ENCODE measurements around the gene ACTR3C. TPM values are rescaled to one million over a fixed set of nuclear protein-coding genes. Genes with fewer than 3 reads are reported as not detected.
"Not testable (repeated sequence)": the region's sequence is repeated elsewhere in the genome, so short reads cannot be mapped to it uniquely, and the experiment has no call there.

Gene ACTR3C
- total RNA-seq, 1 donor from 2014 or later, result 1.6 TPM

DNA sequence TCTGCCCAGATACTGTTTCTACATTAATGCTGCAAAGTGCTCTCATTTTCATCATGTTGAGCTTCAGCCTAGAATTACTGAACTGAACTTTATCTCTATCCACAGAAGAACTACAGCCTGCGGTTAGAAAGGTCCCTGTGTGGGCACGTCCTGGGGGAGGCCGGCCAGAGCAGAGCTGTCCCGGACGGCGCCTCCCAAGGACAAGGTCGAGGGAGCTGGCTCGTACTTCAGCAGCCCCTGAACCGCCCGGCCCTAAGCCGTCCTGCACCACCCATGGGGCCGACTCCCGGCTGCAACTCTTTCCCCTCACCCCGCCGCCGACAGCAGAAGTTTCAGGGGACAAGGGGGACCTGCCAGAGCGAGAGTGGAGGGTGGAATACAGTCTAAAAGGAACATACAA is 54.5 kb downstream of the ACTR3C start:
- H3K27ac ChIP-seq (ENCODE audit: low read depth, low read length); H3K9me3 ChIP-seq (ENCODE audit: control insufficient read depth in 3 of 3, low read length in 3 of 3); H3K36me3 ChIP-seq (ENCODE audit: control insufficient read depth in 3 of 3, insufficient read depth in 3 of 3, low read length in 3 of 3); H3K4me1 ChIP-seq (ENCODE audit: control insufficient read depth in 3 of 3, insufficient read depth in 3 of 3, low read length in 3 of 3); H3K27me3 ChIP-seq (ENCODE audit: control insufficient read depth in 3 of 3, insufficient read depth in 3 of 3, low read length in 3 of 3); H3K4me3 ChIP-seq (ENCODE audit: low read length in 3 of 3); H3K9ac ChIP-seq (ENCODE audit: low read depth in 1 of 3, low read length in 3 of 3): not testable (repeated sequence)

- H3K9ac ChIP-seq (ENCODE audit: low read depth in 1 of 3, low read length in 3 of 3); H3K36me3 ChIP-seq (ENCODE audit: control insufficient read depth in 3 of 3, insufficient read depth in 3 of 3, low read length in 3 of 3); H3K27me3 ChIP-seq (ENCODE audit: control insufficient read depth in 3 of 3, insufficient read depth in 3 of 3, low read length in 3 of 3); H3K4me1 ChIP-seq (ENCODE audit: control insufficient read depth in 3 of 3, insufficient read depth in 3 of 3, low read length in 3 of 3); H3K4me3 ChIP-seq (ENCODE audit: low read length in 3 of 3); H3K27ac ChIP-seq (ENCODE audit: low read depth, low read length); H3K9me3 ChIP-seq (ENCODE audit: control insufficient read depth in 3 of 3, low read length in 3 of 3): not testable (repeated sequence)
Observed at GRCh38 chr7:150268287-150268686, 55.1 kb downstream of the ACTR3C start.

- not testable (repeated sequence) for H3K36me3 ChIP-seq (ENCODE audit: control insufficient read depth in 3 of 3, insufficient read depth in 3 of 3, low read length in 3 of 3); H3K9ac ChIP-seq (ENCODE audit: low read depth in 1 of 3, low read length in 3 of 3); H3K4me3 ChIP-seq (ENCODE audit: low read length in 3 of 3); H3K27ac ChIP-seq (ENCODE audit: low read depth, low read length); H3K27me3 ChIP-seq (ENCODE audit: control insufficient read depth in 3 of 3, insufficient read depth in 3 of 3, low read length in 3 of 3); H3K4me1 ChIP-seq (ENCODE audit: control insufficient read depth in 3 of 3, insufficient read depth in 3 of 3, low read length in 3 of 3); H3K9me3 ChIP-seq (ENCODE audit: control insufficient read depth in 3 of 3, low read length in 3 of 3)
Observed at GRCh38 chr7:150266953-150267665, 56.2 kb downstream of the ACTR3C start.

- H3K4me1 ChIP-seq (ENCODE audit: control insufficient read depth in 3 of 3, insufficient read depth in 3 of 3, low read length in 3 of 3); H3K27me3 ChIP-seq (ENCODE audit: control insufficient read depth in 3 of 3, insufficient read depth in 3 of 3, low read length in 3 of 3); H3K9ac ChIP-seq (ENCODE audit: low read depth in 1 of 3, low read length in 3 of 3): not testable (repeated sequence)
Observed at GRCh38 chr7:150262656-150263055, 60.7 kb downstream of the ACTR3C start.

GRCh38 chr7:150247745-150248144 is 75.6 kb downstream of the ACTR3C start:
- H3K9ac ChIP-seq (ENCODE audit: low read depth in 1 of 3, low read length in 3 of 3); H3K27ac ChIP-seq (ENCODE audit: low read depth, low read length); H3K27me3 ChIP-seq (ENCODE audit: control insufficient read depth in 3 of 3, insufficient read depth in 3 of 3, low read length in 3 of 3); H3K4me3 ChIP-seq (ENCODE audit: low read length in 3 of 3); H3K9me3 ChIP-seq (ENCODE audit: control insufficient read depth in 3 of 3, low read length in 3 of 3); H3K4me1 ChIP-seq (ENCODE audit: control insufficient read depth in 3 of 3, insufficient read depth in 3 of 3, low read length in 3 of 3); H3K36me3 ChIP-seq (ENCODE audit: control insufficient read depth in 3 of 3, insufficient read depth in 3 of 3, low read length in 3 of 3): not testable (repeated sequence)

More at GRCh38 chr7:150262656-150263055, 60.7 kb downstream of the ACTR3C start:
- H3K27ac ChIP-seq (ENCODE audit: low read depth, low read length); H3K4me3 ChIP-seq (ENCODE audit: low read length in 3 of 3); H3K36me3 ChIP-seq (ENCODE audit: control insufficient read depth in 3 of 3, insufficient read depth in 3 of 3, low read length in 3 of 3); H3K9me3 ChIP-seq (ENCODE audit: control insufficient read depth in 3 of 3, low read length in 3 of 3): not testable (repeated sequence)

DNA sequence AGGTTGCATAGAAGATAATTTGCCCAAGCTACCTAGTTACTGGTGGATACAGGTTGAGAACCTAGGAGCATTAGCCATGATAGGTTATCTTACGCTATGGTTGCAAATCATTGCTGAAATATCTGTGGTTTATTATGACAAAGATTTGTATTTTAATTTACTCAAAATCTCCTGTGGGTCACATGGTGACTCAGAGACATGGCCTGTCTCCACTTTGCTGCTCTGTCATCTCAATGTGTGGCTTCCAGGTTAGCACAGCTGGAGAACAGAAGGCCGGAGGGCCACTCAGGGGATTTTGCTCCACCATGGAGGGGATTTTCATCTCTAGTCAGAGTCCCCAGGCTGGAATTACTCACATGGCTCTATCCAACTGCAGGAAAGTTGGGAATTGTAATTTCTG is 78.1 kb downstream of the ACTR3C start:
- H3K27ac ChIP-seq (ENCODE audit: low read depth, low read length); H3K27me3 ChIP-seq (ENCODE audit: control insufficient read depth in 3 of 3, insufficient read depth in 3 of 3, low read length in 3 of 3); H3K36me3 ChIP-seq (ENCODE audit: control insufficient read depth in 3 of 3, insufficient read depth in 3 of 3, low read length in 3 of 3); H3K9me3 ChIP-seq (ENCODE audit: control insufficient read depth in 3 of 3, low read length in 3 of 3); H3K4me3 ChIP-seq (ENCODE audit: low read length in 3 of 3); H3K4me1 ChIP-seq (ENCODE audit: control insufficient read depth in 3 of 3, insufficient read depth in 3 of 3, low read length in 3 of 3); H3K9ac ChIP-seq (ENCODE audit: low read depth in 1 of 3, low read length in 3 of 3): not testable (repeated sequence)

DNA sequence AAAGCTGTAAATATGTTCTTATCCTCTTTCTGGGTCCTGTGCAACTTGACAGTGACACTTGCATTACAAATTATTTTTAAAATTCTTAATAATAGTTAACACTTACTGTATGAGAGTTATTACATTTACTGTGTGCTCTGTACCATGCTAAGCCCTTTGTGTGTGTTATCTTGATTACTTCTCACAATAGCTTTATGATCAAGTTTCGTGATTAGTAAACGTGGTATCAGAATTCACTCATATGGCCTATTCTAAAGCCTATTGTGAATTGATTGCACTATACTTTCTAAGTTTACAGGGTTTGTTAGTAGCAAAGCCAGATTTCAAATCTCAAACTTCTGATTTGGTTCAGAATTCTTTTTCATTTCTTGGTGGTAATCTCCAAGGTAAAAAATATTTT is 80.4 kb downstream of the ACTR3C start:
- H3K36me3 ChIP-seq (ENCODE audit: control insufficient read depth in 3 of 3, insufficient read depth in 3 of 3, low read length in 3 of 3); H3K27me3 ChIP-seq (ENCODE audit: control insufficient read depth in 3 of 3, insufficient read depth in 3 of 3, low read length in 3 of 3); H3K9ac ChIP-seq (ENCODE audit: low read depth in 1 of 3, low read length in 3 of 3); H3K9me3 ChIP-seq (ENCODE audit: control insufficient read depth in 3 of 3, low read length in 3 of 3); H3K27ac ChIP-seq (ENCODE audit: low read depth, low read length); H3K4me1 ChIP-seq (ENCODE audit: control insufficient read depth in 3 of 3, insufficient read depth in 3 of 3, low read length in 3 of 3); H3K4me3 ChIP-seq (ENCODE audit: low read length in 3 of 3): not testable (repeated sequence)

- not testable (repeated sequence) for H3K9ac ChIP-seq (ENCODE audit: low read depth in 1 of 3, low read length in 3 of 3); H3K27ac ChIP-seq (ENCODE audit: low read depth, low read length); H3K36me3 ChIP-seq (ENCODE audit: control insufficient read depth in 3 of 3, insufficient read depth in 3 of 3, low read length in 3 of 3); H3K4me1 ChIP-seq (ENCODE audit: control insufficient read depth in 3 of 3, insufficient read depth in 3 of 3, low read length in 3 of 3); H3K4me3 ChIP-seq (ENCODE audit: low read length in 3 of 3); H3K9me3 ChIP-seq (ENCODE audit: control insufficient read depth in 3 of 3, low read length in 3 of 3); H3K27me3 ChIP-seq (ENCODE audit: control insufficient read depth in 3 of 3, insufficient read depth in 3 of 3, low read length in 3 of 3)
Observed at GRCh38 chr7:150225444-150225843, 97.9 kb downstream of the ACTR3C start.

- not testable (repeated sequence) for H3K9ac ChIP-seq (ENCODE audit: low read depth in 1 of 3, low read length in 3 of 3); H3K36me3 ChIP-seq (ENCODE audit: control insufficient read depth in 3 of 3, insufficient read depth in 3 of 3, low read length in 3 of 3); H3K27ac ChIP-seq (ENCODE audit: low read depth, low read length); H3K27me3 ChIP-seq (ENCODE audit: control insufficient read depth in 3 of 3, insufficient read depth in 3 of 3, low read length in 3 of 3); H3K9me3 ChIP-seq (ENCODE audit: control insufficient read depth in 3 of 3, low read length in 3 of 3); H3K4me1 ChIP-seq (ENCODE audit: control insufficient read depth in 3 of 3, insufficient read depth in 3 of 3, low read length in 3 of 3); H3K4me3 ChIP-seq (ENCODE audit: low read length in 3 of 3)
Observed at GRCh38 chr7:150222083-150222972, 101.0 kb downstream of the ACTR3C start.

DNA sequence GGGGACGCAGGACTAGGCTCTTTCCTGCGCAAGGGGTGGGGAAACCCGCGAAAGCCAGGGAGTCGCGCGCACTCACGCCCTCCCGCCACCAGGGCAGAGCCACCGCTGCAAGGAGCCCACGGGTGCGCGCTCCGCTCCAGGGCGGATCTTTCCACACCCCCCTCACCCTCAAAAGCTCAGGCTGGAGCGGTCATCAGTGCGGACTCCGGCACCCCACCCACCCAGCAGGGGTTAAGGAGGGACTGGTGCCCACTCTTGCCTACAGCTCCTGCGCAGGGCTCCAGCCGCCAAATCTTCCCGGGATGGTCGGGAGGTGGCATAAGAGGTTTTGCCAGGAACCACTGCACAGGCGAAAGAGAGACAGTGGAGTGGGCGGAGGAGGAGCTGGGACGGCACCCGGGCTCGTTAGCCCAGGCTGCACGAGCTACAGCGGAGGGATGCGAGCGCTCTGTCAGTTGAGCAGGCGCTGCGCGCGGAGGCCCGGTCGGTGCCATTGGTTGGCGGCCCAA is 102.6 kb downstream of the ACTR3C start:
- not testable (repeated sequence) for H3K36me3 ChIP-seq (ENCODE audit: control insufficient read depth in 3 of 3, insufficient read depth in 3 of 3, low read length in 3 of 3); H3K4me1 ChIP-seq (ENCODE audit: control insufficient read depth in 3 of 3, insufficient read depth in 3 of 3, low read length in 3 of 3); H3K9ac ChIP-seq (ENCODE audit: low read depth in 1 of 3, low read length in 3 of 3); H3K9me3 ChIP-seq (ENCODE audit: control insufficient read depth in 3 of 3, low read length in 3 of 3); H3K27ac ChIP-seq (ENCODE audit: low read depth, low read length); H3K4me3 ChIP-seq (ENCODE audit: low read length in 3 of 3); H3K27me3 ChIP-seq (ENCODE audit: control insufficient read depth in 3 of 3, insufficient read depth in 3 of 3, low read length in 3 of 3)

Data from skeletal muscle tissue (tissue), 4 donors.